Measurements from ENCODE around the gene PCSK2.

PCSK2 gene

GRCh38 chr20:17385798-17386197 is 159.0 kb downstream of the PCSK2 start:
- Mint-ChIP-seq H3K27me3 (peaks cover 13% of the 10 kb centered on the region), H3K36me3 (ENCODE audit: low read depth) (no peaks in the 10 kb centered on the region), H3K4me1 (ENCODE audit: low read depth) (no peaks in the 10 kb centered on the region), H3K4me3 (no peak overlapping the region), H3K9me3 (no peaks in the 10 kb centered on the region), H3K27ac (no peak overlapping the region)

GRCh38 chr20:17390655-17391054 is 163.8 kb downstream of the PCSK2 start:
- Mint-ChIP-seq H3K4me1 (ENCODE audit: low read depth) (no peaks in the 10 kb centered on the region), H3K36me3 (ENCODE audit: low read depth) (no peaks in the 10 kb centered on the region), H3K4me3 (no peak overlapping the region), H3K27me3 (peaks cover 3% of the 10 kb centered on the region), H3K27ac (no peak overlapping the region), H3K9me3 (no peaks in the 10 kb centered on the region)

GRCh38 chr20:17391127-17391771 is 164.4 kb downstream of the PCSK2 start:
- no peak overlapping the region for H3K27ac Mint-ChIP-seq
- peaks cover 4% of the 10 kb centered on the region for H3K27me3 Mint-ChIP-seq
- H3K4me3 Mint-ChIP-seq: no peak overlapping the region
- H3K9me3 Mint-ChIP-seq: no peaks in the 10 kb centered on the region
- H3K36me3 Mint-ChIP-seq (ENCODE audit: low read depth): no peaks in the 10 kb centered on the region
- no peaks in the 10 kb centered on the region for H3K4me1 Mint-ChIP-seq (ENCODE audit: low read depth)

- no peaks in the 10 kb centered on the region for H3K9me3 Mint-ChIP-seq
Observed at GRCh38 chr20:17394411-17394810, 167.6 kb downstream of the PCSK2 start.

GRCh38 chr20:17395729-17396128 is 168.9 kb downstream of the PCSK2 start:
- no peak overlapping the region for H3K27ac Mint-ChIP-seq
- H3K9me3 Mint-ChIP-seq: no peaks in the 10 kb centered on the region
- H3K27me3 Mint-ChIP-seq: peaks cover 12% of the 10 kb centered on the region
- no peak overlapping the region for H3K4me3 Mint-ChIP-seq
- no peaks in the 10 kb centered on the region for H3K36me3 Mint-ChIP-seq (ENCODE audit: low read depth)
- H3K4me1 Mint-ChIP-seq (ENCODE audit: low read depth): no peaks in the 10 kb centered on the region

More at GRCh38 chr20:17394411-17394810, 167.6 kb downstream of the PCSK2 start:
- Mint-ChIP-seq H3K4me1 (ENCODE audit: low read depth) (no peaks in the 10 kb centered on the region), H3K36me3 (ENCODE audit: low read depth) (no peaks in the 10 kb centered on the region), H3K4me3 (no peak overlapping the region), H3K27me3 (peaks cover 12% of the 10 kb centered on the region), H3K27ac (no peak overlapping the region)

- H3K4me3 Mint-ChIP-seq: no peak overlapping the region
- H3K27me3 Mint-ChIP-seq: peaks cover 12% of the 10 kb centered on the region
- no peaks in the 10 kb centered on the region for H3K9me3 Mint-ChIP-seq
- no peaks in the 10 kb centered on the region for H3K4me1 Mint-ChIP-seq (ENCODE audit: low read depth)
- H3K27ac Mint-ChIP-seq: no peak overlapping the region
- H3K36me3 Mint-ChIP-seq (ENCODE audit: low read depth): no peaks in the 10 kb centered on the region
Observed at GRCh38 chr20:17399303-17399985, 172.6 kb downstream of the PCSK2 start.

GRCh38 chr20:17403461-17403860 is 176.6 kb downstream of the PCSK2 start:
- Mint-ChIP-seq H3K9me3 (no peaks in the 10 kb centered on the region), H3K4me1 (ENCODE audit: low read depth) (no peaks in the 10 kb centered on the region)

GRCh38 chr20:17406051-17406590 is 179.3 kb downstream of the PCSK2 start:
- H3K4me3 Mint-ChIP-seq: no peak overlapping the region
- H3K27ac Mint-ChIP-seq: no peak overlapping the region
- peaks cover 7% of the 10 kb centered on the region for H3K27me3 Mint-ChIP-seq
- H3K4me1 Mint-ChIP-seq (ENCODE audit: low read depth): no peaks in the 10 kb centered on the region
- no peaks in the 10 kb centered on the region for H3K36me3 Mint-ChIP-seq (ENCODE audit: low read depth)
- no peaks in the 10 kb centered on the region for H3K9me3 Mint-ChIP-seq

More at GRCh38 chr20:17403461-17403860, 176.6 kb downstream of the PCSK2 start:
- no peaks in the 10 kb centered on the region for H3K36me3 Mint-ChIP-seq (ENCODE audit: low read depth)
- peaks cover 6% of the 10 kb centered on the region for H3K27me3 Mint-ChIP-seq
- no peak overlapping the region for H3K4me3 Mint-ChIP-seq
- H3K27ac Mint-ChIP-seq: no peak overlapping the region

- Mint-ChIP-seq H3K4me3 (no peak overlapping the region), H3K9me3 (peaks cover 5% of the 10 kb centered on the region), H3K27me3 (peaks cover 13% of the 10 kb centered on the region), H3K4me1 (ENCODE audit: low read depth) (no peaks in the 10 kb centered on the region), H3K27ac (no peak overlapping the region), H3K36me3 (ENCODE audit: low read depth) (no peaks in the 10 kb centered on the region)
Observed at GRCh38 chr20:17407550-17407949, 180.7 kb downstream of the PCSK2 start.

- H3K27ac Mint-ChIP-seq: no peak overlapping the region
- no peaks in the 10 kb centered on the region for H3K4me1 Mint-ChIP-seq (ENCODE audit: low read depth)
- no peaks in the 10 kb centered on the region for H3K36me3 Mint-ChIP-seq (ENCODE audit: low read depth)
- H3K4me3 Mint-ChIP-seq: no peak overlapping the region
- peaks cover 12% of the 10 kb centered on the region for H3K9me3 Mint-ChIP-seq
- H3K27me3 Mint-ChIP-seq: peaks cover 40% of the 10 kb centered on the region
Observed at GRCh38 chr20:17417225-17417624, 190.4 kb downstream of the PCSK2 start.

GRCh38 chr20:17418737-17419136 is 191.9 kb downstream of the PCSK2 start:
- Mint-ChIP-seq H3K9me3 (peaks cover 6% of the 10 kb centered on the region), H3K27me3 (peaks cover 40% of the 10 kb centered on the region), H3K36me3 (ENCODE audit: low read depth) (no peaks in the 10 kb centered on the region), H3K27ac (no peak overlapping the region), H3K4me1 (ENCODE audit: low read depth) (no peaks in the 10 kb centered on the region), H3K4me3 (no peak overlapping the region)

- H3K27me3 Mint-ChIP-seq: peaks cover 34% of the 10 kb centered on the region
- H3K36me3 Mint-ChIP-seq (ENCODE audit: low read depth): no peaks in the 10 kb centered on the region
- no peak overlapping the region for H3K4me3 Mint-ChIP-seq
- no peaks in the 10 kb centered on the region for H3K4me1 Mint-ChIP-seq (ENCODE audit: low read depth)
- H3K9me3 Mint-ChIP-seq: no peaks in the 10 kb centered on the region
- no peak overlapping the region for H3K27ac Mint-ChIP-seq
Observed at GRCh38 chr20:17419479-17420041, 192.7 kb downstream of the PCSK2 start.

GRCh38 chr20:17421493-17421892 is 194.7 kb downstream of the PCSK2 start:
- H3K4me3 Mint-ChIP-seq: no peak overlapping the region
- no peaks in the 10 kb centered on the region for H3K9me3 Mint-ChIP-seq
- H3K27ac Mint-ChIP-seq: no peak overlapping the region
- H3K27me3 Mint-ChIP-seq: peaks cover 34% of the 10 kb centered on the region
- no peaks in the 10 kb centered on the region for H3K4me1 Mint-ChIP-seq (ENCODE audit: low read depth)
- no peaks in the 10 kb centered on the region for H3K36me3 Mint-ChIP-seq (ENCODE audit: low read depth)

GRCh38 chr20:17423782-17424181 is 196.9 kb downstream of the PCSK2 start:
- Mint-ChIP-seq H3K9me3 (no peaks in the 10 kb centered on the region), H3K27me3 (peaks cover 29% of the 10 kb centered on the region), H3K36me3 (ENCODE audit: low read depth) (no peaks in the 10 kb centered on the region), H3K4me3 (no peak overlapping the region), H3K4me1 (ENCODE audit: low read depth) (no peaks in the 10 kb centered on the region), H3K27ac (no peak overlapping the region)

GRCh38 chr20:17427638-17428037 is 200.8 kb downstream of the PCSK2 start:
- H3K27ac Mint-ChIP-seq: no peak overlapping the region
- H3K27me3 Mint-ChIP-seq: peaks cover 14% of the 10 kb centered on the region
- H3K36me3 Mint-ChIP-seq (ENCODE audit: low read depth): no peaks in the 10 kb centered on the region
- H3K4me1 Mint-ChIP-seq (ENCODE audit: low read depth): no peaks in the 10 kb centered on the region
- H3K4me3 Mint-ChIP-seq: no peak overlapping the region
- H3K9me3 Mint-ChIP-seq: no peaks in the 10 kb centered on the region

Data from stimulated activated naive CD8-positive, alpha-beta T cell treated with anti-CD3 and anti-CD28 coated beads, Interleukin-15, Interleukin-2, amounts not matched to agents 100 ng/mL and 50 ng/mL, for 24 hours (primary cell).